Liver (tissue), 9 donors: ENCODE data around the gene CYP3A7. TPM values are rescaled to one million over a fixed set of nuclear protein-coding genes. Genes with fewer than 3 reads are reported as not detected.
"Not testable (repeated sequence)": the region's sequence is repeated elsewhere in the genome, so short reads cannot be mapped to it uniquely, and the experiment has no call there.

ENCODE experiments used
- DNase-seq: peaks from one replicate; pipeline ENCODE4 v3.0.0-alpha.2; 2017; ENCODE audit warnings: low spot score
- H3K27ac ChIP-seq, 2 donors: one replicate each; pipeline ENCODE4 v1.7.0; 2013; ENCODE audit warnings: inconsistent platforms in 2 of 2, low read length in 2 of 2, control low read depth in 1 of 2, low read depth in 1 of 2, mild to moderate bottlenecking in 1 of 2
- H3K27me3 ChIP-seq, 4 donors: one replicate each; pipeline versions ENCODE4 v1.6.1 to v1.7.0; 2013; ENCODE audit warnings: low read length in 3 of 4, inconsistent platforms in 1 of 4, mild to moderate bottlenecking in 1 of 4, moderate library complexity in 1 of 4; ENCODE audit not compliant: control insufficient read depth in 4 of 4, insufficient read depth in 4 of 4
- H3K36me3 ChIP-seq, 4 donors: one replicate each; pipeline versions ENCODE4 v1.6.1 to v1.7.0; 2013; ENCODE audit warnings: low read length in 3 of 4, mild to moderate bottlenecking in 3 of 4, low read depth in 1 of 4, moderate library complexity in 1 of 4; ENCODE audit not compliant: control insufficient read depth in 4 of 4, insufficient read depth in 3 of 4
- H3K4me1 ChIP-seq, 4 donors: one replicate each; pipeline versions ENCODE4 v1.6.1 to v1.7.0; 2013; ENCODE audit warnings: low read length in 3 of 4, mild to moderate bottlenecking in 3 of 4, moderate library complexity in 1 of 4; ENCODE audit not compliant: control insufficient read depth in 4 of 4, insufficient read depth in 4 of 4
- H3K4me3 ChIP-seq, 3 donors: one replicate each; pipeline versions ENCODE4 v1.6.1 to v1.7.0; 2013; ENCODE audit warnings: low read length in 3 of 3, control low read depth in 1 of 3, low read depth in 1 of 3, mild to moderate bottlenecking in 1 of 3
- H3K9ac ChIP-seq, 2 donors: one replicate each; pipeline ENCODE4 v1.7.0; 2013; ENCODE audit warnings: low read length in 2 of 2, mild to moderate bottlenecking in 2 of 2, moderate library complexity in 2 of 2, control low read depth in 1 of 2, low read depth in 1 of 2
- H3K9me3 ChIP-seq, 4 donors: one replicate each; pipeline versions ENCODE4 v1.6.1 to v1.7.0; 2013; ENCODE audit warnings: low read length in 3 of 4; ENCODE audit not compliant: control insufficient read depth in 4 of 4
- ATF3 ChIP-seq: IDR thresholded peaks from 2 replicates; pipeline ENCODE4 v1.6.1; 2016; ENCODE audit warnings: antibody characterized with exemption
- CTCF ChIP-seq: fragments of 150-350 bp; IDR thresholded peaks from 2 replicates; pipeline ENCODE4 v1.5.1; 2017; ENCODE audit warnings: improper control_type of control experiment, low read depth, low read length; ENCODE audit not compliant: missing input control
- EGR1 ChIP-seq, 2 donors: IDR thresholded peaks; 2 replicates each; pipeline ENCODE4 v1.6.1; 2016 to 2018; ENCODE audit warnings: antibody characterized with exemption in 2 of 2, low read depth in 2 of 2
- FOXA1 ChIP-seq: IDR thresholded peaks from 2 replicates; pipeline ENCODE4 v1.6.1; 2016; ENCODE audit warnings: antibody characterized with exemption
- GABPA ChIP-seq, 2 donors: IDR thresholded peaks in 1 of 2; conservative IDR thresholded peaks in 1 of 2; 2 replicates each; pipeline ENCODE4 v1.6.1; 2016; ENCODE audit warnings: antibody characterized with exemption in 2 of 2, mild to moderate bottlenecking in 1 of 2, moderate library complexity in 1 of 2
- HNF4A ChIP-seq, 2 donors: conservative IDR thresholded peaks; 2 replicates each; pipeline ENCODE4 v1.6.1; 2016; ENCODE audit warnings: antibody characterized with exemption in 2 of 2, mild to moderate bottlenecking in 2 of 2
- JUND ChIP-seq, 2 donors: IDR thresholded peaks; 2 replicates each; pipeline ENCODE4 v1.6.1; 2016; ENCODE audit warnings: antibody characterized with exemption in 2 of 2
- MAX ChIP-seq: IDR thresholded peaks from 2 replicates; pipeline ENCODE4 v1.6.1; 2016; ENCODE audit warnings: antibody characterized with exemption
- NR2F2 ChIP-seq: IDR thresholded peaks from 2 replicates; pipeline ENCODE4 v1.6.1; 2016; ENCODE audit warnings: antibody characterized with exemption
- RAD21 ChIP-seq, 2 donors: IDR thresholded peaks; 2 replicates each; pipeline ENCODE4 v1.6.1; 2016; ENCODE audit warnings: antibody characterized with exemption in 2 of 2, mild to moderate bottlenecking in 2 of 2
- REST ChIP-seq: IDR thresholded peaks from 2 replicates; pipeline ENCODE4 v1.6.1; 2016; ENCODE audit warnings: antibody characterized with exemption, mild to moderate bottlenecking
- RXRA ChIP-seq, 2 donors: IDR thresholded peaks; 2 replicates each; pipeline ENCODE4 v1.6.1; 2017 to 2018; ENCODE audit warnings: antibody characterized with exemption in 2 of 2, mild to moderate bottlenecking in 1 of 2
- SP1 ChIP-seq: IDR thresholded peaks from 2 replicates; pipeline ENCODE4 v1.6.1; 2018; ENCODE audit warnings: antibody characterized with exemption, mild to moderate bottlenecking
- YY1 ChIP-seq: IDR thresholded peaks from 2 replicates; pipeline ENCODE4 v1.6.1; 2016; ENCODE audit warnings: antibody characterized with exemption, mild to moderate bottlenecking
- ZBTB33 ChIP-seq: IDR thresholded peaks from 2 replicates; pipeline ENCODE4 v1.6.1; 2016; ENCODE audit warnings: antibody characterized with exemption
- WGBS: extraction: QIAGEN DNeasy Blood & Tissue Kit; methylation state at CpG from one replicate; pipeline ENCODE4 v1.1.7; 2013; 5-methylcytosine and 5-hydroxymethylcytosine counted together
- polyA plus RNA-seq, 2 donors: library from polyadenylated mRNA; stranded (reverse) in 1 of 2; unstranded in 1 of 2; fragments of 200-250 nt in 1 of 2; fragments of >200 nt in 1 of 2; fragmentation: Nextera tagmentation in 1 of 2; extraction: Ambion mirVana in 1 of 2; gene quantifications; one replicate each; pipeline versions ENCODE4 v1.2.1 to v1.2.3, GENCODE V29; 2013 to 2015
- total RNA-seq, 2 donors: library from RNA; depleted of rRNA; stranded (reverse); fragments of >200 nt; gene quantifications; one replicate each; pipeline ENCODE4 v1.2.3, GENCODE V29; 2014
- donor health status: healthy.
- donor health status: healthy.
- donor health status: healthy.
- donor health status: healthy.
- donor health status: healthy.

Gene CYP3A7
- total and polyA plus RNA-seq, 4 donors, result 36.1 to 2,448 (median 83.4) TPM

GRCh38 chr7:99698867-99699730, 35.9 kb downstream of the CYP3A7 start:
- not testable (repeated sequence) for H3K9ac ChIP-seq, H3K9me3 ChIP-seq, DNase-seq, H3K27me3 ChIP-seq, H3K4me3 ChIP-seq, H3K36me3 ChIP-seq
- peak in 1 of 2 donors; percentile 52 for TF ChIP-seq JUND (IDR thresholded peaks at IDR 0.05)
- H3K4me1 ChIP-seq, result peaks cover 1 to 22% (median 9%) of the 10 kb centered on the region in 4 donors
- H3K27ac ChIP-seq, result peak overlapping the region in 1 of 2 donors; percentile 15
- WGBS, result 53% methylated on average over 6 of the region's 6 CpGs

- TF ChIP-seq RXRA (IDR thresholded peaks at IDR 0.05) (no peak), NR2F2 (no peak), YY1 (no peak), MAX (no peak), HNF4A (conservative IDR thresholded peaks at IDR 0.05) (no peak), JUND (IDR thresholded peaks at IDR 0.05) (no peak), ATF3 (no peak), REST (no peak), SP1 (no peak), EGR1 (IDR thresholded peaks at IDR 0.05; ENCODE audit: low read depth in 2 of 2) (no peak), RAD21 (IDR thresholded peaks at IDR 0.05) (no peak), CTCF (no peak), ZBTB33 (no peak), GABPA (IDR thresholded peaks at IDR 0.05 in 1 of 2, conservative IDR thresholded peaks at IDR 0.05 in 1 of 2) (no peak), FOXA1 (no peak)
- Histone ChIP-seq H3K27me3 (no peaks in the 10 kb centered on the region), H3K9ac (peak overlapping the region in 1 of 2 donors; percentile 73), H3K9me3 (no peaks in the 10 kb centered on the region), H3K4me3 (no peak overlapping the region), H3K27ac (peak overlapping the region; percentile 91 to 93), H3K4me1 (peaks cover 1 to 38% (median 18%) of the 10 kb centered on the region in 4 donors), H3K36me3 (no peaks in the 10 kb centered on the region)
- no peak for DNase-seq
- WGBS, result 37% methylated on average over 1 of the region's 1 CpG
These were observed 40.1 kb downstream of the CYP3A7 start for GRCh38 chr7:99694912-99695304.
